ENCODE measurements around the gene CLPX.
A peak's percentile ranks its signal among the peaks of the same experiment; 100 is the strongest.
"Not testable (repeated sequence)": the region's sequence is repeated elsewhere in the genome, so short reads cannot be mapped to it uniquely, and the experiment has no call there.

Gene CLPX

DNA sequence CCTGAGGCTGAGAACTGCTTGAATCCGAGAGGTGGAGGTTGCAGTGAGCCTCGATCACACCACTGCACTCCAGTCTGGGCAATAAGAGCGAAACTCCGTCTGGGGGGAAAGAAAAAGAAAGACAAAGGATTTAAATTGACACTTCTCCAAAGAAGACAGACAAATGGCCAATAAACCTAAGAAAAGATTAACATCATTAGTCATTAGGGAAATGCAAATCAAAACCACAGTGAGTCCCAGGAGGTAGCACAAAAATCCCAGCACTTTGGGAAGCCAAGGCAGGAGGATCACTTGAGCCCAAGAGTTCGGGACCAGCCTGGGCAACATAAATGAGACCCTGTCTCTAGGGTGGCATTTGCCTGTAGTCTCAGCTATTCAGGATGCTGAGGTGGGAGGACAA, 12.6 kb downstream of the CLPX start:
- no peak for DNase-seq (ENCODE audit: low read depth)

DNA sequence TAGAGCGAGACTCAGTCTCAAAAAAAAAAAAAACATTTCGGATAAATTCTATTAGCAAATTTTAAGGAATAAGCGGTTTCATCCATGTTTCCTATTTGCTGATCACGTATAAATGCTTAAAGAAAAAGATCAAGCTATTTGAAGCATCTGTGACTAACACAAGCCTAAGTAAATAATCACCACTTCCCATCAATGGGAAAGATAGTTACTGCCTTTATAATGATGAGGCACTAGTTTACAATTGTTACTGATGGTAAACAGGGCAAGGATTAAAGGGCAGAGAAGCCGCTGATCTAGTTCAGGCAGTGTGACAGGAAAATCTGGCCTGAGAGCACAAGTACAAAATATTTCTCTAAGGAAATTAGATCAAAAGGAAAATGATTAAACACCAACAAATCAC, 13.7 kb downstream of the CLPX start:
- no peak for DNase-seq (ENCODE audit: low read depth)

GRCh38 chr15:65165875-65166274, 19.3 kb downstream of the CLPX start:
- DNase-seq (ENCODE audit: low read depth) = no peak

GRCh38 chr15:65164139-65164538, 21.0 kb downstream of the CLPX start:
- DNase-seq (ENCODE audit: low read depth) = no peak

- DNase-seq (ENCODE audit: low read depth) = no peak
These were observed 22.1 kb downstream of the CLPX start for GRCh38 chr15:65163041-65163440.

DNA sequence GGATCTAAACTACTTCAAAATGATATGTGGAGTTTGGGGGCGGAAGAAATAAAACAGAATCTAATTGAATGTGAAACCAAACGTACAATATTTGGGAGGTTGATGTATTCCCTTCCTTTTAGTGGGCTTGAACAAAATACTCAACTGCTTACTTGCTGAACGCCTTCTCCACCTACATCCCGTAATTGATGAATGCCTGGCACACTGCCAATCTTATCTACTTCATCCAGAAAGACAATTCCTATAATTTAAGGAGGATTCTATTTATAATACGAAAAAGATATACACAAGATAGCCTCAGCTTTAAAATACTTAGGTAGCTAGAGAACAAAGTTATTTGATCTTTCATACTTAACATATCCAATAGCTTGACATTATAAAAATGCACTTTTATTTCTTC, 28.4 kb downstream of the CLPX start:
- no peak for DNase-seq (ENCODE audit: low read depth)

GRCh38 chr15:65154720-65155119, 30.4 kb downstream of the CLPX start:
- no peak for DNase-seq (ENCODE audit: low read depth)

GRCh38 chr15:65147902-65148301, 37.2 kb downstream of the CLPX start:
- no peak for DNase-seq (ENCODE audit: low read depth)

DNA sequence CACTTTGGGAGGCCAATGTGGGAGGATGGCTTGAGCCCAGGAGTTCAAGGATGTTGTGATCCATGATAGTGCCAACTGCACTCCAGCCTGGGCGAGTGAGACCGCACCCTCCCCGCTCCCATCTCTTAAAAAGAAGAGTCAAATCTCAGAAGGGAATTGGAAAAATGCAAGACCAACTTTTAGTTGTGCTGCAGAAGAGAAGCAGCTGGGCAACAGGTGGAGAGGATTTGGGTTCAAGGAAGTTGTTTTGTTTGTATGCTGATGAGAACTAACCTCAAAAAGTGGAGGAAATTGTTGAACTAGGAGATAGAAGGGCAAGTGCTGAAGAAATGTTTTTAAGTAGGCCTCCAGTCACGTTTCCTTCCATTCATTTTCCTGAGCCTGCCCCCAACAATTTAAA, 38.7 kb downstream of the CLPX start:
- no peak for DNase-seq (ENCODE audit: low read depth)

DNA sequence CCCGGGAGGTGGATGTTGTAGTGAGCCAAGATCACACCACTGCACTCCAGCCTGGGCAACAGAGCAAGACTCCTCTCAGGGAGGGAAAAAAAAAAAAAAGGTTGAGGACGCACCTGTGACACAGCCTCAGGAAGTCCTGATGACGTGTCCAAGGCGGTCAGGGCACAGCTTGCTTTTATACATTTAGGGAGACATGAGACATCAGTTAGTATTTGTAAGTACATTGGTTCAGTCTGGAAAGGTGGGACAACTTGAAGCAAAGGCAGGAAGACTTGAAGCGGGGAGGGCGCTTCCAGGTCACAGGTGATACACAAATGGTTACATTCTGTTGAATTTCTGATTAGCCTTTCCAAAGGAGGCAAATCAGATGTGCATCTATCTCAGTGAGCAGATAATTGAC, 46.5 kb downstream of the CLPX start:
- DNase-seq (ENCODE audit: low read depth) = not testable (repeated sequence)

GRCh38 chr15:65137893-65138292, 47.2 kb downstream of the CLPX start:
- DNase-seq (ENCODE audit: low read depth) = not testable (repeated sequence)

- DNase-seq (ENCODE audit: low read depth) = not testable (repeated sequence)
These were observed 48.1 kb downstream of the CLPX start for GRCh38 chr15:65137089-65137488.

GRCh38 chr15:65134538-65134937, 50.6 kb downstream of the CLPX start:
- no peak for DNase-seq (ENCODE audit: low read depth)

DNA sequence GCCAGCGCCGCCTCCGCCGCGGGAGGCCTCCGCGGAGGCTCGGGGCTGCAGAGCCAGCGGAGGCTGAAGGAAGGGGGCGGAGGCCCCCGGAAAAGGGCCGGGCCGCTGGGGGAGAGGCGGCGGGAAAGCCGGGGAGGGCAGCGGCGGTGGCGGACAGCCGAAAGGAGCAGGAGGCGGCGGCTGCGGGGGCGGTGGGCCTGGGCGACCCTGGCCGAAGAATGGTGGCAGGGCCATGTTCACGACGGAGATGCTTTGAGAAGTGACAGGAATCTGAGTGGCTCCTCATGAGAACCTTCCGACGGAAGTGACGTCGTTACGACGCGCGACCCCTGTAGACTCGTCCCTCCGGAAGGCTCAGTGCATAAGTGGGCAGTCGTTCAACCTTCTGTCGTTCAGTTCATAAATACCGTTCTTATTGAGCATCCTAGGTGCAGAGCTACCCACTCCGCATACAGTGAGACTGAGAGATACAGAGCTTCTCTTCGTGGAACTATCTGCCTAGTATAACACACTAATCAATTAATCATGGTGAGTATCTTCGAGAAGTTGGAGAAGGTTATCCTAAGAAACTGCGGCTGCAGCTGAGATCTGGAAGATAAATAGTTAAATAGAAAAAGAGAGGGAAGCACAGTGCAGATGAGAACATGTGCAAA, 51.5 kb downstream of the CLPX start, which contains the start of gene PDCD7:
Gene PDCD7, minus strand, starts transcription at position 261 of the 653 bp plus-strand sequence. Its CDS starts 27 bp downstream, at position 234.
- peak; percentile 74 for DNase-seq (ENCODE audit: low read depth)

GRCh38 chr15:65132878-65133547, 52.1 kb downstream of the CLPX start:
- DNase-seq (ENCODE audit: low read depth) = no peak

GRCh38 chr15:65130941-65131340, 54.2 kb downstream of the CLPX start:
- no peak for DNase-seq (ENCODE audit: low read depth)

GRCh38 chr15:65115542-65115941, 69.6 kb downstream of the CLPX start:
- DNase-seq (ENCODE audit: low read depth) = no peak

DNA sequence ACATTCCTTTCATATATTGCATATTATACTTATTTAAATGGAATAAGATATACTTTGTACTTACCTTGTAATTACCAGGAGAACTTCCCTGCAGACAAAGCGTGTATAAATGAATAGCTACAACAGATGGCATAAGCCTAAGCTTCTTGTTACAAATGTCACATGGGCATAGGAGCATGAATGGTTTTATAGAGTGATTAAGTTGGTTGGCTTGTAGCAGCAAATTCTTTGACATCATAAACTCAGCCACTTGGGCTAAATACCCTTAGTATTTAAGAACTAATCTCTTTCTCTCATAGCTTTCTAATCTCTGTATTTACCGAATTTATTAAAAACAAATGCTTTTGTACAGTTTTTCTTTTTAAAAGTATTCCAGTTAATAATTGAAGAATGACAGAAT, 70.1 kb downstream of the CLPX start, which contains the start of gene UBAP1L:
Gene UBAP1L, minus strand, starts transcription at position 115 of the 400 bp plus-strand sequence. CDS start 8,985 bp downstream, outside the sequence.
- no peak for DNase-seq (ENCODE audit: low read depth)

DNA sequence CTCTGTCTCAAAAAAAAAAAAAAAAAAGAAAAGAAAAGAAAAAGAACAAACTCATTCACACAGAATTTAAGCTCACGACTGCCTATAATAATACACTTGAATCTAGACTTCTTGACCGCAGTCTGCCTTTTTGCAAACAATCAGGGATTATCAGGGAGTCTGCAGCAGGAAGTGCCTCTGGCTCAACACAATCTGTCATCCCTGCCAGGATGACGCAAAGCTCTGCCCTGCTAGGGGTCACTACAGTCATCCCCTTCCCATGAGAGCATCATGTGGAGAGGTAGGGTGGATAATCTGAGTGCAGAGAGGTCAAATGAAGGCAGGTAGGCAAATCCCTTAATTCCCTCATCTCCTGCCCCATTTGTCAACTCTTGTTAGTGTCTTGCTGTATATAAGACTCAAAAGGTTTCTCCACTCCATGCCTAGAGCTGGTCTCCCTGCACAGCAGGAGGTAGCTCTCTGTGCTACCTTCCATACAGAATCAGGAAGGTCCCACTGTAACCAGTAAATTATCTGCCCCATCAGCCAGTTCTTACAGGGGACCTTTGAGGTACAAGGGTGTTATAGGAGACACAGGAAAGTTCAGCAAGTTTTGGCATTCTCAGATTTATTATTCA, 74.4 kb downstream of the CLPX start:
- no peak for DNase-seq (ENCODE audit: low read depth)

DNA sequence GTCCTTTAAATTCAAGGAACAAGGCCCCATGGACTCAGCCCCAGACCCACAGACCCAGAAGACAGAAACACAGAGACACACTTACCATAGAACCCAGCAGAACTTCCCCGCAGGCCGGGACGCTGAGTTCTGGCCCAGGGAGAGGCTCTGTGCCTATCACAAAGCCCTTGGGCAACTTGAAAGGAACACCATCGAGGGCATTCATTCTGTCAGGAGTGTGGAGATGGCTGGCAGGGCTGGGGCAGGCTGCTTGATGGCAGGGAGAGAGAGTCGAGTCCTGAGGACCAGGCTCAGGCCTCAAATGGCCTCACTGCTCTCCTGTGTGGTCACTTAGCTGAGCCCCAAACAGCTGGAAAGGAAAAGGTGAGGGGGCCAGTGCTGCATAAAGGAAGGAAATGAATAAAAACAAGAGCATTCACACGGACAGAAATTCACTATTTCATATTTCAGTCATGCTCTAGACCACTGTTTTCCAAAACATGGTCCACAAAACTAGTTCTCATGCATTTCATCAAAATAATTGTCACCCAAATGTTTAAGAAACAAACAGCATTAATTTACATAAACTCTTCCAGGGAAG, 79.0 kb downstream of the CLPX start:
- no peak for DNase-seq (ENCODE audit: low read depth)

DNA sequence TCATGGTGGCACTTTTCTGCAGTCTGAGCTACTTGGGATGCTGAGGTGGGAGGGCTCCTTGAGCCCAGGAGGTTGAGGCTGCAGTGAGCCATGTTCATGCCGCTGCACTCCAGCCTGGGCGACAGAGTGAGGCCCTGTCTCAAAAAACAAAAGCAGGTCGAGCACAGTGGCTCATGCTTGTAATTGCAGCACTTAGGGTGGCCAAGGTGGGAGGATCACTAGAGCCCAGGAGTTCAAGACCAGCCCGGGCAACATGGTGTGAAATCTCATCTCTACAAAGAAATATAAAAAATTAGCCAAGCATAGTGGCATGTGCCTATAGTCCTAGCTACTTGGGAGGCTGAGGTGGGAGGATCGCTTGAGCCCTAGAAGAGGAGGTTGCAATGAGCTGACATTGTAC, 80.1 kb downstream of the CLPX start:
- no peak for DNase-seq (ENCODE audit: low read depth)

- no peak for DNase-seq (ENCODE audit: low read depth)
These were observed 82.2 kb downstream of the CLPX start for GRCh38 chr15:65102912-65103311.
